B cell (primary cell): Measurements from ENCODE around the gene MRPL34. TPM values are rescaled to one million over a fixed set of nuclear protein-coding genes. Genes with fewer than 3 reads are reported as not detected.

Source experiments
- ATAC-seq: fragments of 200-7000 bp; cut with Tn5 transposase; one replicate; pipeline ENCODE4 v1.10.0; 2021; ENCODE audit warnings: low read depth, mild to moderate bottlenecking, moderate number of reproducible peaks, moderate library complexity
- CTCF ChIA-PET: fragments of 350-600 bp; sonication (Branson Sonifier 250); formaldehyde crosslinking; loops from one replicate; lab custom pipeline; 2021; ENCODE audit warnings: antibody characterized with exemption, inconsistent platforms; lab: Charles Lee
- POLR2A ChIA-PET: fragments of 350-600 bp; sonication (Branson Sonifier 250); formaldehyde crosslinking; loops from one replicate; lab custom pipeline; 2021; ENCODE audit warnings: antibody characterized with exemption; lab: Charles Lee
- DNase-seq: peaks from one replicate; pipeline ENCODE4 v3.0.0; 2013
- H2AFZ ChIP-seq: 2 replicates; pipeline ENCODE4 v1.6.1; 2012; ENCODE audit warnings: mild to moderate bottlenecking, low read depth, low read length; ENCODE audit not compliant: insufficient read depth, poor library complexity, severe bottlenecking
- H3K27ac ChIP-seq, 2 donors: 1 replicate in 1 of 2; 2 replicates in 1 of 2; pipeline ENCODE4 v1.5.1; 2012 to 2013; ENCODE audit warnings: low read length in 2 of 2, mild to moderate bottlenecking in 2 of 2, moderate library complexity in 1 of 2
- H3K27me3 ChIP-seq, 4 experiments: fragments of 200-600 bp in 1 of 4; sonication (generic) in 1 of 4; replicated peaks in 1 of 4; 1 replicate in 2 of 4; 2 replicates in 2 of 4; pipeline versions ENCODE4 v1.6.1 to v1.7.0; 2013 to 2016; ENCODE audit warnings: low read length in 3 of 4, mild to moderate bottlenecking in 2 of 4, mixed read lengths in 1 of 4, moderate library complexity in 1 of 4; ENCODE audit not compliant: insufficient read depth in 4 of 4, control insufficient read depth in 3 of 4; ENCODE audit errors: control extremely low read depth in 1 of 4
- H3K36me3 ChIP-seq, 2 experiments: replicated peaks in 1 of 2; 1 replicate in 1 of 2; 2 replicates in 1 of 2; pipeline versions ENCODE4 v1.6.1 to v1.7.1; 2013; ENCODE audit warnings: low read length in 1 of 2; ENCODE audit not compliant: insufficient read depth in 2 of 2, control insufficient read depth in 1 of 2; ENCODE audit errors: control extremely low read depth in 1 of 2, extremely low read depth in 1 of 2
- H3K4me1 ChIP-seq, 2 donors: fragments of 200-600 bp in 1 of 2; sonication (generic) in 1 of 2; 1 replicate in 1 of 2; 2 replicates in 1 of 2; pipeline versions ENCODE4 v1.5.1 to v1.6.1; 2013 to 2017; ENCODE audit warnings: low read length in 2 of 2; ENCODE audit not compliant: control insufficient read depth in 2 of 2, insufficient read depth in 2 of 2
- H3K4me2 ChIP-seq: replicated peaks from 2 replicates; pipeline ENCODE3; 2012; ENCODE audit warnings: mild to moderate bottlenecking, low read depth, low read length; ENCODE audit not compliant: poor library complexity, severe bottlenecking
- H3K4me3 ChIP-seq, 5 experiments: fragments of 200-600 bp in 1 of 5; sonication (generic) in 1 of 5; 1 replicate in 3 of 5; 2 replicates in 2 of 5; pipeline versions ENCODE4 v1.5.1 to v1.7.0; 2011 to 2016; ENCODE audit warnings: low read length in 4 of 5, mild to moderate bottlenecking in 4 of 5, low read depth in 2 of 5, control low read depth in 1 of 5, moderate library complexity in 1 of 5; ENCODE audit not compliant: insufficient read depth in 1 of 5; ENCODE audit errors: control extremely low read depth in 1 of 5, extremely low read depth in 1 of 5
- H3K79me2 ChIP-seq: fragments of 200-600 bp; sonication (generic); one replicate; pipeline ENCODE4 v1.6.0; 2016; ENCODE audit warnings: low read length; ENCODE audit not compliant: control insufficient read depth, insufficient read depth
- H3K9ac ChIP-seq: fragments of 200-600 bp; sonication (generic); 2 replicates; pipeline ENCODE4 v1.6.1; 2017; ENCODE audit warnings: mild to moderate bottlenecking, low read length, moderate library complexity
- H3K9me3 ChIP-seq, 3 donors: one replicate each; pipeline versions ENCODE4 v1.6.1 to v1.7.1; 2013; ENCODE audit warnings: low read length in 2 of 3; ENCODE audit not compliant: control insufficient read depth in 2 of 3, insufficient read depth in 1 of 3; ENCODE audit errors: control extremely low read depth in 1 of 3
- H4K20me1 ChIP-seq: 2 replicates; pipeline ENCODE4 v1.6.0; 2012; ENCODE audit warnings: mild to moderate bottlenecking, low read length; ENCODE audit not compliant: insufficient read depth, control insufficient read depth, poor library complexity, severe bottlenecking
- H3K27ac Mint-ChIP-seq: one replicate; pipeline ENCODE4 v1.8.0; 2021; ENCODE audit warnings: mixed read lengths
- H3K27me3 Mint-ChIP-seq: one replicate; pipeline ENCODE4 v1.8.0; 2021; ENCODE audit warnings: mixed read lengths
- H3K4me1 Mint-ChIP-seq: one replicate; pipeline ENCODE4 v1.8.0; 2021; ENCODE audit warnings: mixed read lengths
- H3K4me3 Mint-ChIP-seq: one replicate; pipeline ENCODE4 v1.8.0; 2021; ENCODE audit warnings: mixed read lengths
- H3K9me3 Mint-ChIP-seq: one replicate; pipeline ENCODE4 v1.8.0; 2022; ENCODE audit warnings: mixed read lengths; ENCODE audit not compliant: insufficient read depth
- EZH2 ChIP-seq: IDR thresholded peaks from 2 replicates; pipeline ENCODE4 v1.6.1; 2012; ENCODE audit warnings: borderline replicate concordance, low read depth, mild to moderate bottlenecking, moderate library complexity, low read length; ENCODE audit not compliant: insufficient read depth, poor library complexity, severe bottlenecking
- WGBS: methylation state at CpG from one replicate; pipeline ENCODE4 v1.1.5; 2013; ENCODE audit warnings: missing lambda C conversion rate; ENCODE audit not compliant: insufficient coverage; 5-methylcytosine and 5-hydroxymethylcytosine counted together
- intact Hi-C: fragments of 100-400 bp; cut with micrococcal nuclease; formaldehyde crosslinking; loops from one replicate; pipeline ENCODE4 v1.10.0; 2022
- polyA plus RNA-seq: library from polyadenylated mRNA; depleted of rRNA; stranded (reverse); fragments of >200 nt; gene quantifications from 2 replicates; pipeline ENCODE4 v1.2.3, GENCODE V29; 2012
- total RNA-seq, 2 donors: library from RNA; stranded (reverse); fragments of 120-200 nt in 1 of 2; gene quantifications; 1 replicate in 1 of 2; 2 replicates in 1 of 2; pipeline versions ENCODE4 v1.2.3 to v1.2.4, GENCODE V29; 2013 to 2022
- TF ChIP-seq, protein P1 (sequence below): fragments of 200-600 bp; IDR thresholded peaks from one replicate; pipeline ENCODE4 v1.8.0; 2022; ENCODE audit warnings: antibody characterized with exemption, mild to moderate bottlenecking

MRPL34 gene
- total and polyA plus RNA-seq, 2 donors (not counting 1 experiment from before 2014, with no cell fraction given): 16.5 to 45.7 TPM

DNA sequence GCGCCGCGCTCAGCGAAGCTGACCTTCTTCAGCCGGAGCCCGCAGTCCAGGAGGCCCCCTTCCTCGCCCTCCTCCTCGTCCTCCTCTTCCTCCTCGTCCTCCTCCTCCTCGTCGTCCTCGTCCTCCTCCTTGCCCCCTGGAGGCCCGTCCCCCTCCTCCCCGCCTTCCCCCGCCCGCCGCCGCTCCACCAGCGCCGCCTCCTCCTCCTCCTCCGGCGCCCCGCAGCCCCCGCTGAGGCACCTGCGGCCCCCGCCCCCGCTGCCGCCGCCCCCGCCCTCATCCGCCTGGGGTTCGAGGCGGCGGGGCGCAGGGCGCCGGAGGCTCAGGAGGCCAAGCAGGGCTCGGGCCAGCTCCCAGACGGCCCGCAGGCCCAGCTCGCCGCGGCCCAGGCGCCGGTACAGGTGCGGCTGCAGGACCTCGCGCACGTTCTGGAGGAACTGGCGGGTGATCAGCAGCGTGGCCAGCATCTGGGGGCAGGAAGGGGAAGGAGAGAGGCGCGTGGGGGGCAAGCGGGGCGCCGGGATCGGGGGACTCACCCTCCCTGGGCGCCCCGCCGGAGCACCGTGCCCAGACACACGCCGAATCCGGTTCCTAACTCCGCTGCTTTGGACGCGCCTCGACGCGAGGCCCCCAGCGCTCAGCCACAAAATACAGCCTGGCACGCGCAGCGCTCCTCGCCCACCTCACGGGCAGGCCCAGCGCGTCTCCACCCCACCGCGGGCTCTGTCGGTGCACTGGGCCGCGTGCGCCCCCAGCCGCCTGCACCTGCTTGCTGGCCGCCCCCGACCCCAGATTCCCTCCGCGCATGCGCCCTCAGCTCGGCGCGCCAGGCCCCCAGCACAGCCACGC lies 23.1 kb downstream of the MRPL34 start:
- ChIA-PET POLR2A (interaction anchor here (0.5 to 1.2 kb wide), 3 partner anchors 11 to 23 kb away, joined by 6 to 7 read pairs (median 6); partner anchors contain the start of gene DDA1), CTCF (interaction anchor here (0.9 to 1.3 kb wide), 3 partner anchors 11 to 42 kb away, joined by 3 to 4 read pairs (median 3); partner anchors contain the start of gene DDA1)
- ATAC-seq (peak; percentile 26), DNase-seq (peak; percentile 59)
- no peaks in the 10 kb centered on the region for H3K9me3 Mint-ChIP-seq
- peak overlapping the region; percentile 65 for H3K9ac ChIP-seq
- H3K4me1 ChIP-seq: peaks cover 14 to 19% of the 10 kb centered on the region in 2 donors
- H4K20me1 ChIP-seq: no peaks in the 10 kb centered on the region
- H3K4me1 Mint-ChIP-seq: peaks cover 16% of the 10 kb centered on the region
- peaks cover 0 to 25% (median 1%) of the 10 kb centered on the region in 4 experiments for H3K27me3 ChIP-seq
- H3K9me3 ChIP-seq: peaks cover 0 to 10% (median 0%) of the 10 kb centered on the region in 3 donors
- no peaks in the 10 kb centered on the region for H3K36me3 ChIP-seq
- peaks cover 6% of the 10 kb centered on the region for H3K27me3 Mint-ChIP-seq
- H3K4me3 Mint-ChIP-seq: peak overlapping the region; percentile 73
- H3K4me3 ChIP-seq: peak overlapping the region in 4 of 5 experiments; percentile 52 to 70 (median 65)
- TF ChIP-seq, protein P1, sequence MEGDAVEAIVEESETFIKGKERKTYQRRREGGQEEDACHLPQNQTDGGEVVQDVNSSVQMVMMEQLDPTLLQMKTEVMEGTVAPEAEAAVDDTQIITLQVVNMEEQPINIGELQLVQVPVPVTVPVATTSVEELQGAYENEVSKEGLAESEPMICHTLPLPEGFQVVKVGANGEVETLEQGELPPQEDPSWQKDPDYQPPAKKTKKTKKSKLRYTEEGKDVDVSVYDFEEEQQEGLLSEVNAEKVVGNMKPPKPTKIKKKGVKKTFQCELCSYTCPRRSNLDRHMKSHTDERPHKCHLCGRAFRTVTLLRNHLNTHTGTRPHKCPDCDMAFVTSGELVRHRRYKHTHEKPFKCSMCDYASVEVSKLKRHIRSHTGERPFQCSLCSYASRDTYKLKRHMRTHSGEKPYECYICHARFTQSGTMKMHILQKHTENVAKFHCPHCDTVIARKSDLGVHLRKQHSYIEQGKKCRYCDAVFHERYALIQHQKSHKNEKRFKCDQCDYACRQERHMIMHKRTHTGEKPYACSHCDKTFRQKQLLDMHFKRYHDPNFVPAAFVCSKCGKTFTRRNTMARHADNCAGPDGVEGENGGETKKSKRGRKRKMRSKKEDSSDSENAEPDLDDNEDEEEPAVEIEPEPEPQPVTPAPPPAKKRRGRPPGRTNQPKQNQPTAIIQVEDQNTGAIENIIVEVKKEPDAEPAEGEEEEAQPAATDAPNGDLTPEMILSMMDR: no peak
- no peak for TF ChIP-seq EZH2
- no peaks in the 10 kb centered on the region for H3K79me2 ChIP-seq
- intact Hi-C loops: no loop called here
- peak overlapping the region; percentile 90 for H2AFZ ChIP-seq
- peak overlapping the region; percentile 56 for H3K27ac Mint-ChIP-seq
- H3K27ac ChIP-seq: no peak overlapping the region
- H3K4me2 ChIP-seq: peak overlapping the region; percentile 97
- WGBS: 7% methylated on average over 75 of the region's 94 CpGs
